Endothelial cell of umbilical vein (primary cell): ENCODE measurements around the gene MCTP1.

Experiments used
- CTCF ChIP-seq, 2 donors: IDR thresholded peaks; 1 replicate in 1 of 2; 2 replicates in 1 of 2; pipeline ENCODE4 v1.5.1; 2011; ENCODE audit warnings: low read length in 2 of 2, mild to moderate bottlenecking in 2 of 2, moderate library complexity in 2 of 2, control low read depth in 1 of 2, inconsistent platforms in 1 of 2, low read depth in 1 of 2; ENCODE audit not compliant: insufficient read depth in 1 of 2; ENCODE audit errors: extremely low read depth in 1 of 2
- EZH2 ChIP-seq: IDR thresholded peaks from 2 replicates; pipeline ENCODE4 v1.6.1; 2012; ENCODE audit warnings: borderline replicate concordance, low read depth, mild to moderate bottlenecking, moderate library complexity, low read length, inconsistent platforms; ENCODE audit not compliant: severe bottlenecking
- GATA2 ChIP-seq: IDR thresholded peaks from 2 replicates; pipeline ENCODE4 v1.7.0; 2011; ENCODE audit warnings: low read depth, mild to moderate bottlenecking, moderate library complexity, mixed read lengths, low read length; ENCODE audit not compliant: insufficient read length, insufficient read depth
- MAX ChIP-seq: IDR thresholded peaks from 2 replicates; pipeline ENCODE4 v1.6.1; 2011; ENCODE audit not compliant: insufficient read depth, insufficient read length
- MYC ChIP-seq: IDR thresholded peaks from one replicate; pipeline ENCODE4 v1.6.1; 2011; ENCODE audit warnings: mild to moderate bottlenecking, low read depth, low read length
- POLR2A ChIP-seq: IDR thresholded peaks from 2 replicates; pipeline ENCODE4 v1.6.1; 2012; ENCODE audit warnings: low read depth, mild to moderate bottlenecking, control low read depth, low read length
- POLR2AphosphoS5 ChIP-seq: IDR thresholded peaks from 2 replicates; pipeline ENCODE4 v1.6.1; 2012; ENCODE audit warnings: low read depth, mild to moderate bottlenecking, control low read depth, low read length, moderate library complexity; ENCODE audit not compliant: insufficient read depth

- TF ChIP-seq POLR2A (no peak), CTCF (IDR thresholded peaks at IDR 0.05; ENCODE audit: extremely low read depth in 1 of 2, insufficient read depth in 1 of 2, low read depth in 1 of 2, low read length in 2 of 2) (no peak), POLR2AphosphoS5 (no peak), EZH2 (no peak), GATA2 (no peak), MYC (no peak), MAX (no peak)
Observed at GRCh38 chr5:94776167-94776566, 508.7 kb downstream of the MCTP1 start.
